Measurements from ENCODE around the gene AFF3.

GRCh38 chr2:99862566-99862965 is 279.8 kb downstream of the AFF3 start:
- no peak for TF ChIP-seq CTCF (IDR thresholded peaks at IDR 0.05; ENCODE audit: extremely low read depth in 1 of 2, insufficient read depth in 1 of 2, low read depth in 1 of 2, low read length in 2 of 2)
- TF ChIP-seq POLR2A (IDR thresholded peaks at IDR 0.05; ENCODE audit: low read depth, low read length), result no peak
